PFSK-1 (cell line): ENCODE measurements around the gene BCAS1.

Experiments
- FOXP2 ChIP-seq: optimal IDR thresholded peaks from 2 replicates; pipeline ENCODE3; 2011; ENCODE audit warnings: borderline replicate concordance, control low read depth, inconsistent platforms; ENCODE audit not compliant: insufficient read depth; ENCODE audit errors: extremely low read length, extremely low read depth
- POLR2AphosphoS5 ChIP-seq: IDR thresholded peaks from 2 replicates; pipeline ENCODE4 v1.6.1; 2012; ENCODE audit warnings: low read depth, mild to moderate bottlenecking, control low read depth, low read length, moderate library complexity
- REST ChIP-seq, 2 experiments: IDR thresholded peaks; 2 replicates each; pipeline versions ENCODE4 v1.6.1 to v1.8.0; 2011 to 2012; ENCODE audit warnings: low read depth in 2 of 2, low read length in 2 of 2, control low read depth in 1 of 2, inconsistent platforms in 1 of 2, mild to moderate bottlenecking in 1 of 2, moderate library complexity in 1 of 2; ENCODE audit not compliant: insufficient read depth in 1 of 2
- SIN3A ChIP-seq: IDR thresholded peaks from 2 replicates; pipeline ENCODE4 v1.6.1; 2012; ENCODE audit warnings: mild to moderate bottlenecking, low read length, moderate library complexity, borderline replicate concordance; ENCODE audit not compliant: insufficient read depth
- TAF1 ChIP-seq: IDR thresholded peaks from 2 replicates; pipeline ENCODE4 v1.6.1; 2012; ENCODE audit warnings: low read length, control low read depth, borderline replicate concordance; ENCODE audit not compliant: insufficient read depth

The BCAS1 gene

GRCh38 chr20:53902968-53903651 lies 167.3 kb downstream of the BCAS1 start:
- no peak for TF ChIP-seq POLR2AphosphoS5
- no peak for TF ChIP-seq REST (IDR thresholded peaks at IDR 0.05; ENCODE audit: insufficient read depth in 1 of 2, low read depth in 2 of 2, low read length in 2 of 2)
- TF ChIP-seq SIN3A: no peak
- TF ChIP-seq FOXP2: no peak
- no peak for TF ChIP-seq TAF1

GRCh38 chr20:53901497-53902096 lies 168.8 kb downstream of the BCAS1 start:
- no peak for TF ChIP-seq TAF1
- no peak for TF ChIP-seq POLR2AphosphoS5
- no peak for TF ChIP-seq REST (IDR thresholded peaks at IDR 0.05; ENCODE audit: insufficient read depth in 1 of 2, low read depth in 2 of 2, low read length in 2 of 2)
- no peak for TF ChIP-seq FOXP2
- no peak for TF ChIP-seq SIN3A

GRCh38 chr20:53901064-53901463 lies 169.3 kb downstream of the BCAS1 start:
- TF ChIP-seq FOXP2: no peak
- TF ChIP-seq SIN3A: 0 out of 2 replicates have a peak, but pooled peaks have one; percentile 42

- no peak for TF ChIP-seq FOXP2
- TF ChIP-seq SIN3A: no peak
Measured at GRCh38 chr20:53900380-53900999, 169.9 kb downstream of the BCAS1 start.

- TF ChIP-seq SIN3A (peak; percentile 58; the same call in 1 of the 2 replicates), POLR2AphosphoS5 (no peak; the same call in 1 of the 2 replicates)
Measured at GRCh38 chr20:53899351-53900167, 170.8 kb downstream of the BCAS1 start.

GRCh38 chr20:53898556-53898931 lies 171.8 kb downstream of the BCAS1 start:
- TF ChIP-seq REST (IDR thresholded peaks at IDR 0.05; ENCODE audit: insufficient read depth in 1 of 2, low read depth in 2 of 2, low read length in 2 of 2): no peak
- no peak for TF ChIP-seq SIN3A
- TF ChIP-seq TAF1: no peak
- no peak for TF ChIP-seq POLR2AphosphoS5
- no peak for TF ChIP-seq FOXP2
